ENCODE results near the gene PLXDC2.

DNA sequence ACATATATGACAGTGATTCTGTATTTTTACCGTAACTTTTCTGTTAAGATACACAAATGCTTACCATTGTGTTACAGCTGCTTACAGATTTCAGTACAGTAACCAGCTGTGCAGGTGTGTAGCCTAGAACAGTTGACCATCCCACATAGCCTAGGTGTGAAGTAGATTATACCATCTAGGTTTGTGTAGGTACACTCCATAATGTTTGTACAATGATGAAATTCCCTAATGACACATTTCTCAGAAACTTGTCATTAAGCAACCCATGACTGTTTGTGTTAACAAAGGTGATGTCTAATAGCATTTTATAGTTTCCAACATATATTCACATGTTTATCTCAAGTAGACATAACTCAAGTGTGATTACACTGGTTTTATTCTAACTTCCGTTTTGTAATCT is 218.5 kb downstream of the PLXDC2 start:
- TF ChIP-seq, protein P1, sequence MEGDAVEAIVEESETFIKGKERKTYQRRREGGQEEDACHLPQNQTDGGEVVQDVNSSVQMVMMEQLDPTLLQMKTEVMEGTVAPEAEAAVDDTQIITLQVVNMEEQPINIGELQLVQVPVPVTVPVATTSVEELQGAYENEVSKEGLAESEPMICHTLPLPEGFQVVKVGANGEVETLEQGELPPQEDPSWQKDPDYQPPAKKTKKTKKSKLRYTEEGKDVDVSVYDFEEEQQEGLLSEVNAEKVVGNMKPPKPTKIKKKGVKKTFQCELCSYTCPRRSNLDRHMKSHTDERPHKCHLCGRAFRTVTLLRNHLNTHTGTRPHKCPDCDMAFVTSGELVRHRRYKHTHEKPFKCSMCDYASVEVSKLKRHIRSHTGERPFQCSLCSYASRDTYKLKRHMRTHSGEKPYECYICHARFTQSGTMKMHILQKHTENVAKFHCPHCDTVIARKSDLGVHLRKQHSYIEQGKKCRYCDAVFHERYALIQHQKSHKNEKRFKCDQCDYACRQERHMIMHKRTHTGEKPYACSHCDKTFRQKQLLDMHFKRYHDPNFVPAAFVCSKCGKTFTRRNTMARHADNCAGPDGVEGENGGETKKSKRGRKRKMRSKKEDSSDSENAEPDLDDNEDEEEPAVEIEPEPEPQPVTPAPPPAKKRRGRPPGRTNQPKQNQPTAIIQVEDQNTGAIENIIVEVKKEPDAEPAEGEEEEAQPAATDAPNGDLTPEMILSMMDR (conservative IDR thresholded peaks at IDR 0.05; ENCODE audit: low read depth, low read length): no peak
- TF ChIP-seq EZH2 (IDR thresholded peaks at IDR 0.05; ENCODE audit: low read length, unreplicated experiment): no peak
- TF ChIP-seq EZH2phosphoT487 (IDR thresholded peaks at IDR 0.05; ENCODE audit: borderline replicate concordance, low read length): no peak
